ENCODE measurements around the gene UNC13B. TPM values are rescaled to one million over a fixed set of nuclear protein-coding genes. Genes with fewer than 3 reads are reported as not detected.

UNC13B gene
- total and polyA plus RNA-seq, 2 donors (not counting 3 experiments of a cell fraction or from before 2014, with no cell fraction given), result 30.1 to 46.2 TPM

Other genes with a start within 250 kb of the UNC13B start
- not detected in 2 replicates for gene PHF24, start 203.7 kb upstream of the UNC13B start, total RNA-seq
- not detected in 2 replicates for gene PHF24, start 203.7 kb upstream of the UNC13B start, polyA plus RNA-seq
- gene DNAJB5, start 172.3 kb upstream of the UNC13B start, total RNA-seq, result 9.7 and 12.8 TPM in 2 replicates
- 8.5 and 8.6 TPM in 2 replicates for gene DNAJB5, start 172.3 kb upstream of the UNC13B start, polyA plus RNA-seq
- gene VCP, start 89.4 kb upstream of the UNC13B start, total RNA-seq, result 450 and 493 TPM in 2 replicates
- gene VCP, start 89.4 kb upstream of the UNC13B start, polyA plus RNA-seq, result 310 and 349 TPM in 2 replicates
- 50.0 and 58.0 TPM in 2 replicates for gene FANCG, start 82.1 kb upstream of the UNC13B start, total RNA-seq
- 26.5 and 31.6 TPM in 2 replicates for gene FANCG, start 82.1 kb upstream of the UNC13B start, polyA plus RNA-seq
- gene PIGO, start 65.4 kb upstream of the UNC13B start, total RNA-seq, result 17.7 and 23.5 TPM in 2 replicates
- gene PIGO, start 65.4 kb upstream of the UNC13B start, polyA plus RNA-seq, result 27.3 and 29.8 TPM in 2 replicates
- gene STOML2, start 58.9 kb upstream of the UNC13B start, total RNA-seq, result 142 and 144 TPM in 2 replicates
- gene STOML2, start 58.9 kb upstream of the UNC13B start, polyA plus RNA-seq, result 187 and 206 TPM in 2 replicates
- 34.7 and 39.4 TPM in 2 replicates for gene ATOSB, start 46.1 kb upstream of the UNC13B start, total RNA-seq
- 58.0 and 69.6 TPM in 2 replicates for gene ATOSB, start 46.1 kb upstream of the UNC13B start, polyA plus RNA-seq

Measured in endothelial cell of umbilical vein (primary cell).